Dermis blood vessel endothelial cell (primary cell): ENCODE data around the gene MT1G. TPM values are rescaled to one million over a fixed set of nuclear protein-coding genes. Genes with fewer than 3 reads are reported as not detected.
A peak's percentile ranks its signal among the peaks of the same experiment; 100 is the strongest.
"Not testable (repeated sequence)": the region's sequence is repeated elsewhere in the genome, so short reads cannot be mapped to it uniquely, and the experiment has no call there.

Experiments used
- DNase-seq: peaks from one replicate; pipeline ENCODE4 v3.0.0; 2010
- total RNA-seq: library from RNA; depleted of rRNA; stranded (reverse); fragments of >200 nt; gene quantifications from 2 replicates; pipeline ENCODE4 v1.2.3, GENCODE V29; 2014

The MT1G gene
- total RNA-seq, 1 donor from 2014 or later: not detected

- no peak for DNase-seq
These were observed 16.5 kb upstream of the MT1G start for GRCh38 chr16:56684256-56684925.

GRCh38 chr16:56683424-56684172 is 15.7 kb upstream of the MT1G start:
- no peak for DNase-seq

GRCh38 chr16:56682703-56683397 is 15.0 kb upstream of the MT1G start:
- DNase-seq: no peak

GRCh38 chr16:56681939-56682702 is 14.3 kb upstream of the MT1G start, which contains the start of gene MT1X:
MT1X (plus strand) TSS chr16:56682470; CDS start chr16:56682541, 71 bp downstream.
- DNase-seq: peak; percentile 83

GRCh38 chr16:56679818-56680217 is 12.0 kb upstream of the MT1G start:
- DNase-seq: no peak

- no peak for DNase-seq
These were observed 11.3 kb upstream of the MT1G start for GRCh38 chr16:56679078-56679730.

- no peak for DNase-seq
These were observed 9.6 kb upstream of the MT1G start for GRCh38 chr16:56677474-56677873.

GRCh38 chr16:56675685-56676210 is 7.9 kb upstream of the MT1G start:
- no peak for DNase-seq

GRCh38 chr16:56674570-56674969 is 6.7 kb upstream of the MT1G start:
- not testable (repeated sequence) for DNase-seq

GRCh38 chr16:56673921-56674320 is 6.1 kb upstream of the MT1G start:
- peak; percentile 43 for DNase-seq

- DNase-seq: no peak
These were observed 5.1 kb upstream of the MT1G start for GRCh38 chr16:56672761-56673536.

- DNase-seq: not testable (repeated sequence)
These were observed 4.3 kb upstream of the MT1G start for GRCh38 chr16:56672171-56672570.

- DNase-seq: not testable (repeated sequence)
These were observed 3.8 kb upstream of the MT1G start for GRCh38 chr16:56671691-56672090.

GRCh38 chr16:56670620-56670934 is 2.7 kb upstream of the MT1G start:
- DNase-seq: no peak

- DNase-seq: no peak
These were observed 2.2 kb upstream of the MT1G start for GRCh38 chr16:56669840-56670619.

- no peak for DNase-seq
These were observed 1.4 kb upstream of the MT1G start, which contains the start of gene MT1H for GRCh38 chr16:56669005-56669839. MT1H (plus strand) TSS chr16:56669814; CDS start chr16:56669885, 71 bp downstream.

GRCh38 chr16:56665286-56666261 is 2.3 kb downstream of the MT1G start:
- DNase-seq: not testable (repeated sequence)

GRCh38 chr16:56664506-56664905 is 3.4 kb downstream of the MT1G start:
- no peak for DNase-seq
